K562 (cell line): ENCODE results near the gene GRWD1. TPM values are rescaled to one million over a fixed set of nuclear protein-coding genes. Genes with fewer than 3 reads are reported as not detected.

Experiments
- ATAC-seq: fragments of 200-7000 bp; cut with Tn5 transposase; 3 replicates; pipeline ENCODE4 v1.9.1; 2020; ENCODE audit warnings: moderate library complexity
- BruUV-seq: library from RNA; stranded (reverse); fragments of 400-500 nt; replicated peaks from 2 replicates; lab custom pipeline; 2021; lab: Mats Ljungman, UMichigan
- CTCF ChIA-PET: fragments of 300-600 bp; formaldehyde crosslinking; extraction: SDS; loops from one replicate; lab custom pipeline; 2021; ENCODE audit warnings: low intra/inter-chr PET ratio; lab: Yijun Ruan, JAX
- POLR2A ChIA-PET: fragments of 300-600, 350-650 bp; sonication (Branson Sonifier 250); formaldehyde crosslinking; extraction: SDS; loops from one replicate; lab custom pipeline; 2021; ENCODE audit warnings: antibody characterized with exemption, inconsistent platforms; lab: Yijun Ruan, JAX
- DNase-seq, 4 experiments: peaks; one replicate each; pipeline versions ENCODE4 v3.0.0 to v3.0.0-alpha.2; 2011 to 2018; ENCODE audit warnings: low spot score in 3 of 4, mixed read lengths in 3 of 4; ENCODE audit errors: extremely low read depth in 1 of 4
- FAIRE-seq: peaks from 2 replicates; lab custom pipeline; 2011; peaks lifted over from hg19 to GRCh38; lab: Jason Lieb, UNC
- H2AFZ ChIP-seq: 2 replicates; pipeline ENCODE4 v1.6.0; 2011; ENCODE audit warnings: low read depth, low read length, control low read depth, inconsistent platforms
- H3K27ac ChIP-seq: fragments of 200-600 bp; 3 replicates; pipeline ENCODE4 v1.8.0; 2011; ENCODE audit warnings: low read depth, mild to moderate bottlenecking, control low read depth, inconsistent platforms, low read length, moderate library complexity, mixed read lengths; ENCODE audit errors: extremely low read depth
- H3K27me3 ChIP-seq, 2 experiments: fragments of 300-600 bp in 1 of 2; 2 replicates in 1 of 2; 3 replicates in 1 of 2; pipeline versions ENCODE4 v1.6.0 to v1.8.0; 2011; ENCODE audit warnings: inconsistent platforms in 2 of 2, low read length in 2 of 2, mild to moderate bottlenecking in 1 of 2, mixed read lengths in 1 of 2, moderate library complexity in 1 of 2; ENCODE audit not compliant: control insufficient read depth in 2 of 2, insufficient read depth in 2 of 2
- H3K36me3 ChIP-seq: fragments of 300-600 bp; 3 replicates; pipeline ENCODE4 v1.8.0; 2011; ENCODE audit warnings: mild to moderate bottlenecking, low read length, inconsistent platforms; ENCODE audit not compliant: control insufficient read depth, insufficient read depth
- H3K4me1 ChIP-seq, 2 experiments: fragments of 200-600 bp in 1 of 2; replicated peaks in 1 of 2; 2 replicates in 1 of 2; 3 replicates in 1 of 2; pipeline versions ENCODE4 v1.5.1 to v1.8.0; 2011; ENCODE audit warnings: inconsistent platforms in 2 of 2, low read length in 2 of 2, mild to moderate bottlenecking in 1 of 2, mixed read lengths in 1 of 2, moderate library complexity in 1 of 2; ENCODE audit not compliant: control insufficient read depth in 2 of 2, insufficient read depth in 2 of 2
- H3K4me2 ChIP-seq: 2 replicates; pipeline ENCODE4 v1.6.1; 2011; ENCODE audit warnings: low read length, control low read depth, inconsistent platforms, mixed read lengths; ENCODE audit not compliant: insufficient read depth
- H3K4me3 ChIP-seq: fragments of 200-600 bp; sonication (generic), shearing (Covaris generic); 2 replicates; pipeline ENCODE4 v1.5.1; 2016; ENCODE audit warnings: control low read depth, inconsistent platforms
- H3K79me2 ChIP-seq: fragments of 200-600 bp; 3 replicates; pipeline ENCODE4 v1.8.0; 2011; ENCODE audit warnings: low read length, inconsistent platforms; ENCODE audit not compliant: control insufficient read depth, insufficient read depth
- H3K9ac ChIP-seq, 2 experiments: 2 replicates each; pipeline versions ENCODE4 v1.6.0 to v1.6.1; 2011; ENCODE audit warnings: low read depth in 2 of 2, low read length in 2 of 2, control low read depth in 1 of 2, inconsistent platforms in 1 of 2, mild to moderate bottlenecking in 1 of 2, mixed read lengths in 1 of 2; ENCODE audit not compliant: insufficient read depth in 1 of 2
- H3K9me1 ChIP-seq: one replicate; pipeline ENCODE4 v1.6.0; 2011; ENCODE audit warnings: inconsistent platforms, mild to moderate bottlenecking, low read length, moderate library complexity; ENCODE audit not compliant: control insufficient read depth, insufficient read depth
- H3K9me3 ChIP-seq: replicated peaks from 2 replicates; pipeline ENCODE4 v1.5.1; 2011; ENCODE audit warnings: low read depth, low read length, inconsistent platforms; ENCODE audit not compliant: control insufficient read depth, insufficient read depth
- H4K20me1 ChIP-seq: replicated peaks from 2 replicates; pipeline ENCODE4 v1.6.1; 2011; ENCODE audit warnings: low read length, inconsistent platforms, mixed read lengths; ENCODE audit not compliant: control insufficient read depth, insufficient read depth
- ASH1L ChIP-seq: fragments of 450-650 bp; IDR thresholded peaks from 2 replicates; pipeline ENCODE4 v1.6.1; 2018; ENCODE audit warnings: borderline replicate concordance, mild to moderate bottlenecking, low read depth; ENCODE audit not compliant: partially characterized antibody
- CAMTA2 ChIP-seq: fragments of 250-450 bp; sonication (Bioruptor Pico); conservative IDR thresholded peaks from 2 replicates; pipeline ENCODE4 v1.5.1; 2022
- HDAC3 ChIP-seq: fragments of 450-650 bp; IDR thresholded peaks from 2 replicates; pipeline ENCODE4 v1.6.1; 2018; ENCODE audit warnings: borderline replicate concordance, mild to moderate bottlenecking, moderate library complexity; ENCODE audit not compliant: partially characterized antibody
- POLR2G ChIP-seq: fragments of 200-400 bp; formaldehyde crosslinking; IDR thresholded peaks from 2 replicates; pipeline ENCODE4 v1.6.1; 2017; ENCODE audit warnings: low read depth, mild to moderate bottlenecking, antibody characterized with exemption, low read length, moderate library complexity
- SMARCA4 ChIP-seq: fragments of 450-650 bp; IDR thresholded peaks from 2 replicates; pipeline ENCODE4 v1.6.1; 2016
- SNRNP70 ChIP-seq: fragments of 200-400 bp; formaldehyde crosslinking; optimal IDR thresholded peaks from 2 replicates; pipeline ENCODE3; 2017; ENCODE audit warnings: low read depth, low read length
- THRAP3 ChIP-seq: fragments of 450-650 bp; IDR thresholded peaks from 2 replicates; pipeline ENCODE4 v1.6.1; 2016; ENCODE audit warnings: mild to moderate bottlenecking, inconsistent platforms, borderline replicate concordance
- TSC22D4 ChIP-seq: fragments of 450-650 bp; IDR thresholded peaks from 2 replicates; pipeline ENCODE4 v1.6.1; 2016; ENCODE audit warnings: missing genetic modification characterization, missing biosample characterization, control low read depth
- ZNF24 ChIP-seq: fragments of 450-650 bp; IDR thresholded peaks from 2 replicates; pipeline ENCODE4 v1.6.1; 2016
- ZNF263 ChIP-seq: sonication (generic); formaldehyde crosslinking; IDR thresholded peaks from 2 replicates; pipeline ENCODE4 v1.8.0; 2022; ENCODE audit warnings: mild to moderate bottlenecking, missing genetic modification reagents, borderline replicate concordance
- WGBS: fragments of 100-300 bp; shearing (Covaris generic); methylation state at CpG from one replicate; pipeline ENCODE4 v1.1.6; 2016; ENCODE audit warnings: low coverage, mixed read lengths; ENCODE audit not compliant: insufficient coverage; ENCODE audit errors: missing lambda C conversion rate; 5-methylcytosine and 5-hydroxymethylcytosine counted together
- in situ Hi-C: fragments of 300-500 bp; cut with MboI; formaldehyde crosslinking; loops from 4 replicates; pipeline ENCODE4 v1.15.0; 2018; ENCODE audit warnings: inconsistent platforms, mixed read lengths
- intact Hi-C: fragments of 100-400 bp; cut with micrococcal nuclease; formaldehyde crosslinking; loops from 2 replicates; pipeline ENCODE4 v1.14.2; 2022
- polyA plus RNA-seq, 8 experiments: library from polyadenylated mRNA; depleted of rRNA in 4 of 8; stranded (reverse) in 5 of 8; unstranded in 3 of 8; fragments of >200 nt; fragmentation: Nextera tagmentation in 2 of 8; fragmentation: Illumina TruSeq in 1 of 8; extraction: Ambion mirVana in 2 of 8; extraction: Trizol in 1 of 8; gene quantifications; 2 replicates each; pipeline versions ENCODE4 v1.2.1 to v1.2.3, GENCODE V29; 2011 to 2014; ENCODE audit warnings: inconsistent platforms in 1 of 8, missing spikeins in 1 of 8
- total RNA-seq, 7 experiments: library from RNA; depleted of rRNA in 6 of 7; stranded (reverse); fragments of >200 nt in 6 of 7; fragmentation: Illumina TruSeq in 2 of 7; extraction: Trizol in 2 of 7; gene quantifications; 2 replicates each; pipeline versions ENCODE4 v1.2.1 to v1.2.3, GENCODE V29; 2011 to 2021; ENCODE audit warnings: low replicate concordance in 1 of 7
- TF ChIP-seq, protein P1 (sequence below): fragments of 250-450 bp; sonication (Bioruptor Pico); IDR thresholded peaks from 2 replicates; pipeline ENCODE4 v1.4.0; 2020
- TF ChIP-seq, protein P2 (sequence below): fragments of 450-650 bp; IDR thresholded peaks from 2 replicates; pipeline ENCODE4 v1.7.0; 2016; ENCODE audit warnings: borderline replicate concordance
- TF ChIP-seq, protein P3 (sequence below): fragments of 250-450 bp; sonication (Bioruptor Pico); IDR thresholded peaks from 2 replicates; pipeline ENCODE4 v1.5.1; 2021; ENCODE audit warnings: mild to moderate bottlenecking

Gene GRWD1
- total and polyA plus RNA-seq, 9 of the 15 experiments (the other 6 are each of a cell fraction or from before 2014, with no cell fraction given): 1.5 to 87.2 (median 24.5) TPM

GRCh38 chr19:48433337-48433736 is 12.4 kb upstream of the GRWD1 start:
- H3K79me2 ChIP-seq: no peaks in the 10 kb centered on the region
- WGBS: 88% methylated on average over 8 of the region's 8 CpGs
- H3K36me3 ChIP-seq: peaks cover 55% of the 10 kb centered on the region; the same call in 2 of the 3 replicates
- TF ChIP-seq CAMTA2 (CRISPR knock-in tag) (no peak), POLR2G (no peak), ZNF24 (no peak), SMARCA4 (no peak), TSC22D4 (no peak), ASH1L (no peak), ZNF263 (CRISPR knock-in tag) (no peak), HDAC3 (no peak), THRAP3 (no peak), SNRNP70 (no peak)
- TF ChIP-seq, protein P1, sequence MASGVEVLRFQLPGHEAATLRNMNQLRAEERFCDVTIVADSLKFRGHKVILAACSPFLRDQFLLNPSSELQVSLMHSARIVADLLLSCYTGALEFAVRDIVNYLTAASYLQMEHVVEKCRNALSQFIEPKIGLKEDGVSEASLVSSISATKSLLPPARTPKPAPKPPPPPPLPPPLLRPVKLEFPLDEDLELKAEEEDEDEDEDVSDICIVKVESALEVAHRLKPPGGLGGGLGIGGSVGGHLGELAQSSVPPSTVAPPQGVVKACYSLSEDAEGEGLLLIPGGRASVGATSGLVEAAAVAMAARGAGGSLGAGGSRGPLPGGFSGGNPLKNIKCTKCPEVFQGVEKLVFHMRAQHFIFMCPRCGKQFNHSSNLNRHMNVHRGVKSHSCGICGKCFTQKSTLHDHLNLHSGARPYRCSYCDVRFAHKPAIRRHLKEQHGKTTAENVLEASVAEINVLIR: no peak
- TF ChIP-seq, protein P2, sequence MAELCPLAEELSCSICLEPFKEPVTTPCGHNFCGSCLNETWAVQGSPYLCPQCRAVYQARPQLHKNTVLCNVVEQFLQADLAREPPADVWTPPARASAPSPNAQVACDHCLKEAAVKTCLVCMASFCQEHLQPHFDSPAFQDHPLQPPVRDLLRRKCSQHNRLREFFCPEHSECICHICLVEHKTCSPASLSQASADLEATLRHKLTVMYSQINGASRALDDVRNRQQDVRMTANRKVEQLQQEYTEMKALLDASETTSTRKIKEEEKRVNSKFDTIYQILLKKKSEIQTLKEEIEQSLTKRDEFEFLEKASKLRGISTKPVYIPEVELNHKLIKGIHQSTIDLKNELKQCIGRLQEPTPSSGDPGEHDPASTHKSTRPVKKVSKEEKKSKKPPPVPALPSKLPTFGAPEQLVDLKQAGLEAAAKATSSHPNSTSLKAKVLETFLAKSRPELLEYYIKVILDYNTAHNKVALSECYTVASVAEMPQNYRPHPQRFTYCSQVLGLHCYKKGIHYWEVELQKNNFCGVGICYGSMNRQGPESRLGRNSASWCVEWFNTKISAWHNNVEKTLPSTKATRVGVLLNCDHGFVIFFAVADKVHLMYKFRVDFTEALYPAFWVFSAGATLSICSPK: no peak
- TF ChIP-seq, protein P3, sequence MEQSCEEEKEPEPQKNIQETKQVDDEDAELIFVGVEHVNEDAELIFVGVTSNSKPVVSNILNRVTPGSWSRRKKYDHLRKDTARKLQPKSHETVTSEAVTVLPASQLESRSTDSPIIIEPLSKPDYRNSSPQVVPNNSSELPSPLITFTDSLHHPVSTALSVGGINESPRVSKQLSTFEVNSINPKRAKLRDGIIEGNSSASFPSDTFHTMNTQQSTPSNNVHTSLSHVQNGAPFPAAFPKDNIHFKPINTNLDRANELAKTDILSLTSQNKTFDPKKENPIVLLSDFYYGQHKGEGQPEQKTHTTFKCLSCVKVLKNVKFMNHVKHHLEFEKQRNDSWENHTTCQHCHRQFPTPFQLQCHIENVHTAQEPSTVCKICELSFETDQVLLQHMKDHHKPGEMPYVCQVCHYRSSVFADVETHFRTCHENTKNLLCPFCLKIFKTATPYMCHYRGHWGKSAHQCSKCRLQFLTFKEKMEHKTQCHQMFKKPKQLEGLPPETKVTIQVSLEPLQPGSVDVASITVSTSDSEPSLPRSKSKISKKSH: no peak
- ATAC-seq (no peak), FAIRE-seq (no peak), DNase-seq (no peak)
- no peak overlapping the region for H3K4me3 ChIP-seq
- no peak overlapping the region for H3K27ac ChIP-seq
- in situ Hi-C loops (no loop called here), intact Hi-C loops (no loop called here)
- H3K9me1 ChIP-seq: no peaks in the 10 kb centered on the region
- H3K9me3 ChIP-seq: no peaks in the 10 kb centered on the region; the same call in 1 of the 2 replicates
- ChIA-PET CTCF (interaction anchor here (0.5 kb wide), 1 partner anchor 166 kb away, joined by 3 read pairs; no protein-coding TSS in a partner anchor), POLR2A (no interaction called here)
- no peak overlapping the region for H3K4me2 ChIP-seq
- no peaks in the 10 kb centered on the region for H4K20me1 ChIP-seq
- no TSS peak for BruUV-seq
- H3K9ac ChIP-seq: no peak overlapping the region
- no peaks in the 10 kb centered on the region for H3K27me3 ChIP-seq
- no peak overlapping the region for H2AFZ ChIP-seq
- no peaks in the 10 kb centered on the region for H3K4me1 ChIP-seq
